Body of pancreas (tissue), 4 donors: ENCODE measurements around the gene MGAT4D. TPM values are rescaled to one million over a fixed set of nuclear protein-coding genes. Genes with fewer than 3 reads are reported as not detected.

ENCODE experiments used
- ATAC-seq: fragments of 150-250 bp; one replicate; pipeline ENCODE4 v1.9.1; 2016
- DNase-seq, 4 donors: peaks; one replicate each; pipeline ENCODE4 v3.0.0-alpha.2; 2019
- H3K27ac ChIP-seq, 4 donors: fragments of 200-600 bp; sonication (generic); 1 replicate in 3 of 4; 2 replicates in 1 of 4; pipeline versions ENCODE4 v1.5.1 to v1.6.1; 2016 to 2019; ENCODE audit warnings: mild to moderate bottlenecking in 1 of 4, mixed read lengths in 1 of 4, moderate library complexity in 1 of 4
- H3K27me3 ChIP-seq, 2 donors: fragments of 200-600 bp; sonication (generic); one replicate each; pipeline ENCODE4 v1.6.0; 2016; ENCODE audit warnings: mild to moderate bottlenecking in 1 of 2
- H3K36me3 ChIP-seq, 2 donors: fragments of 200-600 bp; sonication (generic); replicated peaks in 1 of 2; 2 replicates each; pipeline ENCODE4 v1.5.1; 2016; ENCODE audit warnings: low read depth in 2 of 2; ENCODE audit not compliant: insufficient read depth in 1 of 2
- H3K4me1 ChIP-seq: fragments of 200-600 bp; sonication (generic); one replicate; pipeline ENCODE4 v1.6.0; 2016
- H3K4me3 ChIP-seq, 2 donors: fragments of 200-600 bp; sonication (generic); 1 replicate in 1 of 2; 2 replicates in 1 of 2; pipeline ENCODE4 v1.5.1; 2016 to 2019
- H3K9me3 ChIP-seq, 3 donors: fragments of 200-600 bp; sonication (generic); 1 replicate in 2 of 3; 2 replicates in 1 of 3; pipeline ENCODE4 v1.5.1; 2016
- POLR2A ChIP-seq, 3 donors: fragments of 450-650 bp; IDR thresholded peaks; one replicate each; pipeline ENCODE4 v1.6.1; 2016; ENCODE audit warnings: antibody characterized with exemption in 3 of 3, mild to moderate bottlenecking in 2 of 3
- WGBS, 2 donors: methylation state at CpG; one replicate each; pipeline ENCODE4 v1.1.5; 2017; 5-methylcytosine and 5-hydroxymethylcytosine counted together
- intact Hi-C: fragments of 100-400 bp; cut with DNase I; formaldehyde crosslinking; loops from one replicate; pipeline ENCODE4 v1.15.1; 2023
- total RNA-seq, 2 donors: library from RNA; depleted of rRNA; stranded (reverse); fragments of >200 nt; gene quantifications; one replicate each; pipeline ENCODE4 v1.1.0, GENCODE V29; 2016
- TF ChIP-seq, protein P1 (sequence below), 7 experiments: fragments of 450-650 bp in 4 of 7; fragments of 200-600 bp in 3 of 7; sonication (generic) in 3 of 7; IDR thresholded peaks; one replicate each; pipeline ENCODE4 v1.5.1; 2016 to 2019; ENCODE audit warnings: antibody characterized with exemption in 7 of 7

The MGAT4D gene
- total RNA-seq, 2 donors from 2014 or later = not detected

DNA sequence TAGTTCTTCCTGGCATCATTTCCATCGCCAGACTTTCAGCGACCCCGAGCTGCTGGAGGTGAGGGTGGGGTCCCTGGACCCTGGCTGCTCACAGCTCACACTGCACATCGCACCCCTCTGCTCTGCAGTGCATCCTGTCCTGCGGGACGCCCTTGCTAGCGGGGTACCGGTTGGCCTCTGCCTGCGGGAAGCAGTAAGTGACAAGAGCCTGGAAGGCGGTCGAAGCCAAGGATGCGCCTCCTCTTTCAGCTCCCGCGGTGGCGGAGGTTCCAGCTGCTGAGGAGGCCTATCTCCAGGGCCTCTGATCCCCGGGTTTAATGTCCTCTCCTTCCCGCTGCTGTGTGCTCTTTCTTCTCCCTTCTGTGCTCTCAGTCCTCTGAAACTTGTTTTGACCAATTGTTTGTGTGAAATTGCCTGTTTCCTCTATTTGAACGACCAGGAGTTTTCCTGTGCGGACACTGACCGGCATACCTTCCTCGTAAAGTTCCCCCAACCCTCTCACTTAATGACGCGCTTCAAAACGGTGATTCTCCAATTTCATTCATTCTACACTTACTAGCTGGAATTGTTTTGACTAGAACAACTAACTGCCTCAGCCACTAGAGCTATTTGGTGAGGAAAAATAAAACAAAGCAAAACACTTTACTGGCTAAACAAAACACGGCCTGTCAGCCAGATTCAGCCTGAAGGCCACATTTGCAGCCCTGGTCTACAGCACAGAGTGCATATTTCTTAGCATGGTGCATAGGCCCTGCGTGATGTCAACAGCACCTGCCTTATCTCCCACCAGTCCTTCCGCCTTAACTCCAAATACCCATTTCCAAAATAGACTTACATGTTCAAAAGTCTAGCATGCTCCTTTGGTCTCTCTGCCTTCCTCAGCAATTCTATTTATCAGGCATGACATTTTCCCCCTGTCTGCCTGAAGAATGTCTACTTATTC, 28.0 kb downstream of the MGAT4D start:
- Histone ChIP-seq H3K4me3 (no peak overlapping the region), H3K4me1 (no peaks in the 10 kb centered on the region), H3K27me3 (no peaks in the 10 kb centered on the region), H3K9me3 (no peaks in the 10 kb centered on the region), H3K36me3 (no peaks in the 10 kb centered on the region), H3K27ac (peak overlapping the region in 2 of 4 donors; percentile 26 to 44)
- ATAC-seq (peak; percentile 70), DNase-seq (peak; percentile 36 to 73 (median 54))
- TF ChIP-seq POLR2A (IDR thresholded peaks at IDR 0.05) = no peak
- TF ChIP-seq, protein P1, sequence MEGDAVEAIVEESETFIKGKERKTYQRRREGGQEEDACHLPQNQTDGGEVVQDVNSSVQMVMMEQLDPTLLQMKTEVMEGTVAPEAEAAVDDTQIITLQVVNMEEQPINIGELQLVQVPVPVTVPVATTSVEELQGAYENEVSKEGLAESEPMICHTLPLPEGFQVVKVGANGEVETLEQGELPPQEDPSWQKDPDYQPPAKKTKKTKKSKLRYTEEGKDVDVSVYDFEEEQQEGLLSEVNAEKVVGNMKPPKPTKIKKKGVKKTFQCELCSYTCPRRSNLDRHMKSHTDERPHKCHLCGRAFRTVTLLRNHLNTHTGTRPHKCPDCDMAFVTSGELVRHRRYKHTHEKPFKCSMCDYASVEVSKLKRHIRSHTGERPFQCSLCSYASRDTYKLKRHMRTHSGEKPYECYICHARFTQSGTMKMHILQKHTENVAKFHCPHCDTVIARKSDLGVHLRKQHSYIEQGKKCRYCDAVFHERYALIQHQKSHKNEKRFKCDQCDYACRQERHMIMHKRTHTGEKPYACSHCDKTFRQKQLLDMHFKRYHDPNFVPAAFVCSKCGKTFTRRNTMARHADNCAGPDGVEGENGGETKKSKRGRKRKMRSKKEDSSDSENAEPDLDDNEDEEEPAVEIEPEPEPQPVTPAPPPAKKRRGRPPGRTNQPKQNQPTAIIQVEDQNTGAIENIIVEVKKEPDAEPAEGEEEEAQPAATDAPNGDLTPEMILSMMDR (IDR thresholded peaks at IDR 0.05) = no peak
- intact Hi-C loops = no loop called here
- 65 to 77% methylated on average over 21 to 27 of the region's 27 CpGs for WGBS, 2 donors

DNA sequence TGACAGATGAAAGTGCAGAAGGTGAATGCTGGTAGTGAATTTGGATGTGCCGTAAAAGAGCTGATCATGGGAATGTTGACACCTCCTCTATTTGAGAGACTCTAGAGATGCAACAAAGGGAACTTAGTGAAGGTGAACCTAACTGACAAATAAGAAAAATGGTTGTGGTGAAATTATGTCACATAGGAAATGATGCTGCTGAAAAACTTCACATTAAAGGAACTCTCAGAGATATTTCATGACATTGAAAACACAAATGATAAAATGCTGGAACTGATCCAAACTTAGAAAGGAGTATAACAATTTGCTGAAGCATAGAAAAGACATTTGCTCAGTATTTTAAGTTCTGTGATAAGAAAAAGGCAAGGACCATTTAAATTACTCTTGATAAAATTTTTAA, 31.9 kb downstream of the MGAT4D start:
- Histone ChIP-seq H3K27ac (no peak overlapping the region), H3K27me3 (no peaks in the 10 kb centered on the region), H3K36me3 (no peaks in the 10 kb centered on the region), H3K9me3 (no peaks in the 10 kb centered on the region), H3K4me1 (no peaks in the 10 kb centered on the region), H3K4me3 (no peak overlapping the region)
- ATAC-seq (no peak), DNase-seq (no peak)
- WGBS, 2 donors = 42 to 92% methylated on average over 1 of the region's 1 CpG
- intact Hi-C loops = no loop called here
- TF ChIP-seq, protein P1 (IDR thresholded peaks at IDR 0.05) = no peak
- no peak for TF ChIP-seq POLR2A (IDR thresholded peaks at IDR 0.05)

DNA sequence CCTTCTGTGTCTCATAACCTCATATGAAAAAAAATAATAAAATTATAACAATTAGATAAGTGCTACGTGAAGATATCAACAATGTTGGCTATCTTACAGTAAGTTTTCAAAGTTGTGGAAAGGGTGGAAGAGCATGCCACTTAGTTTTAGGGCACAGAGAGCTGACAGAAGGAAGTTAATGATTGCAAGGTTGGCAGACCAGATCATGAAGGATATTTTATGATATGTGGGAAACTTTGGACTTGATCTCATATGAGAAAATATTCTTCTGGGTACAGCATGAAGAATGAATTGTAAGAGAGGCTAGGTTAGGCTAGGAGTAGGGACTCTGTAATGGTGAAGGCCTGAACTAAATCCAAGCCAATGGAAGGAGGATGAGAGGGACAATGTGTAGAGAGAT, 34.5 kb downstream of the MGAT4D start:
- DNase-seq = no peak
- Histone ChIP-seq H3K4me3 (no peak overlapping the region), H3K27me3 (no peaks in the 10 kb centered on the region), H3K4me1 (no peaks in the 10 kb centered on the region), H3K9me3 (no peaks in the 10 kb centered on the region), H3K36me3 (no peaks in the 10 kb centered on the region), H3K27ac (peak overlapping the region in 1 of 4 donors; percentile 6)
- no peak for TF ChIP-seq POLR2A (IDR thresholded peaks at IDR 0.05)
- TF ChIP-seq, protein P1 (IDR thresholded peaks at IDR 0.05) = no peak
- 17 to 20% methylated on average over 1 of the region's 1 CpG for WGBS, 2 donors
- ATAC-seq = no peak
- intact Hi-C loops = no loop called here

DNA sequence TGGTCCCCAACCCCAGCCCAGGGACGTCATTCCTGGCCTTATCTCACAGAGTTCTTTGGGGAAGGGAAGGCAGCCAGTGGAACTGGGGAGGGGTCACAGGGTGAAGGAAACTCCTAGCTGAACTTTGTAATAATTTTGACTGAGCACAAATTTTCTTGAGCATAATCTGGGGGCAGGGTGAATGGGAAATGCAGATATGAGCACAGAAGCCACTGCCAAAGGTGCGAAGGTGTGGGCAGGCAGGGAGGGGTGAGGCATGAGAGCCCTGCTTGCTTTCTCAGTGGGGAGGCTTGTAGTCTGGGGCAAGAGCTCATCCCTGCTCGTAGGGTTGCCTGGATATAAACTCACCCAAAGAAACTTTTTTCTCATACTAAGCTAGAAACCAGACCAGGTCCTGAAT, 34.9 kb downstream of the MGAT4D start:
- Histone ChIP-seq H3K9me3 (no peaks in the 10 kb centered on the region), H3K27ac (peak overlapping the region in 1 of 4 donors; percentile 6), H3K4me1 (no peaks in the 10 kb centered on the region), H3K27me3 (no peaks in the 10 kb centered on the region), H3K4me3 (no peak overlapping the region), H3K36me3 (no peaks in the 10 kb centered on the region)
- intact Hi-C loops = no loop called here
- no peak for TF ChIP-seq POLR2A (IDR thresholded peaks at IDR 0.05)
- TF ChIP-seq, protein P1 (IDR thresholded peaks at IDR 0.05) = no peak
- 27 to 37% methylated on average over 3 of the region's 3 CpGs for WGBS, 2 donors
- no peak for ATAC-seq
- DNase-seq = no peak
